Calu3 (cell line): ENCODE results near the gene HERPUD1. TPM values are rescaled to one million over a fixed set of nuclear protein-coding genes. Genes with fewer than 3 reads are reported as not detected.

ENCODE experiments used
- BruUV-seq: library from RNA; stranded (reverse); fragments of 400-500 nt; replicated peaks from 2 replicates; lab custom pipeline; 2021; lab: Mats Ljungman, UMichigan
- CTCF ChIA-PET: fragments of 300-600 bp; sonication (Branson Sonifier 250); formaldehyde crosslinking; loops from one replicate; lab custom pipeline; 2022; ENCODE audit warnings: antibody characterized with exemption; lab: Charles Lee
- DNase-seq: peaks from one replicate; pipeline ENCODE4 v3.0.0; 2022
- H3K27ac Mint-ChIP-seq: one replicate; pipeline ENCODE4 v1.8.0; 2022; ENCODE audit warnings: mixed read lengths; ENCODE audit not compliant: unreplicated experiment
- H3K27me3 Mint-ChIP-seq: one replicate; pipeline ENCODE4 v1.8.0; 2022; ENCODE audit warnings: mixed read lengths; ENCODE audit not compliant: unreplicated experiment
- H3K36me3 Mint-ChIP-seq: one replicate; pipeline ENCODE4 v1.8.0; 2022; ENCODE audit warnings: mild to moderate bottlenecking, moderate library complexity, mixed read lengths; ENCODE audit not compliant: insufficient read depth, unreplicated experiment
- H3K4me1 Mint-ChIP-seq: one replicate; pipeline ENCODE4 v1.8.0; 2022; ENCODE audit warnings: mild to moderate bottlenecking, low read depth, mixed read lengths; ENCODE audit not compliant: unreplicated experiment
- H3K4me3 Mint-ChIP-seq: one replicate; pipeline ENCODE4 v1.8.0; 2022; ENCODE audit warnings: mild to moderate bottlenecking, low read depth, moderate library complexity, mixed read lengths; ENCODE audit not compliant: unreplicated experiment
- H3K9me3 Mint-ChIP-seq: one replicate; pipeline ENCODE4 v1.8.0; 2022; ENCODE audit warnings: low read depth, mixed read lengths; ENCODE audit not compliant: unreplicated experiment
- CTCF ChIP-seq: fragments of 200-600 bp; IDR thresholded peaks from one replicate; pipeline ENCODE4 v1.8.0; 2022; ENCODE audit warnings: antibody characterized with exemption; ENCODE audit not compliant: unreplicated experiment
- intact Hi-C: fragments of 100-400 bp; cut with micrococcal nuclease; formaldehyde crosslinking; loops from one replicate; pipeline ENCODE4 v1.10.0; 2022; ENCODE audit not compliant: unreplicated experiment
- total RNA-seq: library from RNA; stranded (reverse); gene quantifications from 2 replicates; pipeline ENCODE4 v1.2.3, GENCODE V29; 2022

The HERPUD1 gene
- total RNA-seq, 1 experiment from 2014 or later: 116 TPM

- no peak for TF ChIP-seq CTCF
- no peak overlapping the region for H3K27ac Mint-ChIP-seq
These were observed 46.3 kb upstream of the HERPUD1 start for GRCh38 chr16:56885446-56886162.

GRCh38 chr16:56886296-56886695 lies 45.6 kb upstream of the HERPUD1 start:
- intact Hi-C loops: no loop called here
- CTCF ChIA-PET: no interaction called here
- no peaks in the 10 kb centered on the region for H3K4me1 Mint-ChIP-seq
- no peak overlapping the region for H3K27ac Mint-ChIP-seq
- H3K9me3 Mint-ChIP-seq: no peaks in the 10 kb centered on the region
- peaks cover 20% of the 10 kb centered on the region for H3K27me3 Mint-ChIP-seq
- no TSS peak for BruUV-seq
- TF ChIP-seq CTCF: no peak
- DNase-seq: no peak
- H3K4me3 Mint-ChIP-seq: no peak overlapping the region
- H3K36me3 Mint-ChIP-seq: no peaks in the 10 kb centered on the region

More at GRCh38 chr16:56885446-56886162, 46.3 kb upstream of the HERPUD1 start:
- Mint-ChIP-seq H3K4me1 (no peaks in the 10 kb centered on the region), H3K36me3 (no peaks in the 10 kb centered on the region), H3K27me3 (peaks cover 20% of the 10 kb centered on the region), H3K9me3 (no peaks in the 10 kb centered on the region), H3K4me3 (no peak overlapping the region)
- no TSS peak for BruUV-seq
- no peak for DNase-seq
- intact Hi-C loops: no loop called here
- CTCF ChIA-PET: no interaction called here

- peaks cover 19% of the 10 kb centered on the region for H3K27me3 Mint-ChIP-seq
- no peaks in the 10 kb centered on the region for H3K36me3 Mint-ChIP-seq
- TF ChIP-seq CTCF: no peak
- BruUV-seq: no TSS peak
- no peaks in the 10 kb centered on the region for H3K4me1 Mint-ChIP-seq
- H3K4me3 Mint-ChIP-seq: no peak overlapping the region
- DNase-seq: no peak
- intact Hi-C loops: no loop called here
- no peaks in the 10 kb centered on the region for H3K9me3 Mint-ChIP-seq
- no peak overlapping the region for H3K27ac Mint-ChIP-seq
- CTCF ChIA-PET: no interaction called here
These were observed 45.1 kb upstream of the HERPUD1 start for GRCh38 chr16:56886826-56887225.

GRCh38 chr16:56888806-56889205 lies 43.1 kb upstream of the HERPUD1 start:
- CTCF ChIA-PET: no interaction called here
- no peak overlapping the region for H3K4me3 Mint-ChIP-seq
- no peaks in the 10 kb centered on the region for H3K9me3 Mint-ChIP-seq
- no peak for TF ChIP-seq CTCF
- no peak for DNase-seq
- intact Hi-C loops: no loop called here
- H3K27ac Mint-ChIP-seq: no peak overlapping the region
- no peaks in the 10 kb centered on the region for H3K4me1 Mint-ChIP-seq
- peaks cover 17% of the 10 kb centered on the region for H3K27me3 Mint-ChIP-seq
- H3K36me3 Mint-ChIP-seq: no peaks in the 10 kb centered on the region
- no TSS peak for BruUV-seq
